DMS79 (cell line): Measurements from ENCODE around the gene MRFAP1L1.

Experiments
- DNase-seq: peaks from one replicate; lab custom pipeline; 2025; lab: John Stamatoyannopoulos, UW

Gene MRFAP1L1

DNA sequence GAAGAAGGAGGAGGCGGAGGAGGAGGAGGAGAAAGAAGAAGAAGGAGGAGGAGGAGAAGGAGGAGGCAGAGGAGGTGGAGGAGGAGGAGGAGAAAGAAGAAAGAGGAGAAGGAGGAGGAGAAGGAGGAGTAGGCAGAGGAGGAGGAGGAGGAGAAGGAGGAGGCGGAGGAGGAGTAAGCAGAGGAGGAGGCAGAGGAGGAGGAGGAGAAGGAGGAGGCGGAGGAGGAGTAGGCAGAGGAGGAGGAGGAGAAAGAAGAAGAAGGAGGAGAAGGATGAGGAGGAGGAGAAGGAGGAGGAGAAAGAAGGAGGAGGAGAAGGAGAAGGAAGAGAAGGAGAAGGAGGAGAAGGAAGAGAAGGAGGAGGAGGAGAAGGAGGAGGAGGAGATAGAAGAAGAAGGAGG is 49.2 kb downstream of the MRFAP1L1 start:
- no peak for DNase-seq

GRCh38 chr4:6659897-6660296 is 49.8 kb downstream of the MRFAP1L1 start:
- DNase-seq, result no peak

DNA sequence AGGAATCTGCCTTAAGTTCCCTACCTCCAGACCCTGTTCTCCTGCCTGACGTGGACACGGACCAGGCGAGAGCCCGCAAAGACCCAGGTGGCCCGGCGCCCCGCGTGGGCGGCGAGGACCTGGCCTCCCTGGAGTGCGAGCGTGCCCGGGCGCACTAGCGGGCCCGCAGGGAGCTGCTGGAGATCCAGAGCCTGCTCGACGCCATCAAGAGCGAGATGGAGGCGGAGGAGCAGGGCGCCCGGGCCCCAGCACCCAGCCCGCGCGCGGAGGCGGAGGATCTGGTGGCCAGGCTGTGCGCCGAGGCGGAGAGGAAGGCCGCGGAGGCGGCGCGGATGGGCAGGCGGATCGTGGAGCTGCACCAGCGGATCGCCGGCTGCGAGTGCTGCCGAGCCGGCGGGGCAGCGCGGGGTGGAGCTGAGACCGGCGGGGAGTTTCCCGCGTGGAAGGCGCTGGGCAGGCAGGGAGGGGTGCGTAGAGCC is 51.0 kb downstream of the MRFAP1L1 start:
- DNase-seq, result no peak

- no peak for DNase-seq
These were observed 51.5 kb downstream of the MRFAP1L1 start for GRCh38 chr4:6658209-6658595.
